GM21723 (cell line): ENCODE results near the gene DOC2B.
"Not testable (repeated sequence)": the region's sequence is repeated elsewhere in the genome, so short reads cannot be mapped to it uniquely, and the experiment has no call there.

ENCODE experiments used
- ATAC-seq: cut with Tn5 transposase; IDR thresholded peaks from one replicate; pipeline ENCODE4 v1.9.1; 2021; ENCODE audit warnings: mild to moderate bottlenecking, moderate library complexity; ENCODE audit not compliant: unreplicated experiment

DOC2B gene

GRCh38 chr17:193426-193810 lies 12.0 kb upstream of the DOC2B start:
- ATAC-seq, result no peak

DNA sequence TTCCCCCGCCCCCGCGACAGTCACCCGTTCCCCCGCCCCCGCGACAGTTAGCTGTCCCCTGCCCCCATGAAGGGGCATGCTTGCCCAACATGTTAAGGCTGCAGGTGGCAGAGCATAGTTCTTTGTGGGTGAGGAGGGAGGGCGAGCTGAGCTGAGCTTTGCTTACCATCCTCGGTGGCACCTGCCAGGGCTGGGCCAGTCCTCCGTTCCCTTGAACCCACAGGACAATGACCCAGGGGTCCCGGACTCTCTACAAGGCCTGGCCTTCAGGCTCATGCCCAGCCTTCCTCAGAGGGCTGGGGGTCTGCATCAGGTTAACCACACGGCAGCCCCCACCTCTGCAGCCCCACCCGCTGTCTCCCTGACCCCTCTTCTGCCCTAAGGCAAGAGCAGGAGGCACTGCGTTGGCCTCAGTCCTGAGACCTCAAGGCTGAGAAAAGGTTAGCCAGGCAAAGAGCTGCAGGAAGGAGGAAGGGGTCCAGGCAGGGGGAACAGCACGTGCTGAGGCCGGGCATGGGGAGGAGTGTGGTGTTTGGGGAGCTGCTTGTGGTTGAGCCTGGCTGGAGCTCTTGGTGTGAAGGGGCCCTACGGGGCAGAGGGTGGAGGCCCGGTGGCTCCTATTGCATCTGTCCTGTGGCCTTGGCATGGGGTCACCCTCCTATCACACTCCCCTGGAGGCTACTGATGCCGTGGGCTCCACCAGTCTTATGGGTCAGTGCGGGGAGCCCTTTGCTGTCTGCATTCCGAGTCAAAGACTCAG lies 11.4 kb upstream of the DOC2B start:
- no peak for ATAC-seq

DNA sequence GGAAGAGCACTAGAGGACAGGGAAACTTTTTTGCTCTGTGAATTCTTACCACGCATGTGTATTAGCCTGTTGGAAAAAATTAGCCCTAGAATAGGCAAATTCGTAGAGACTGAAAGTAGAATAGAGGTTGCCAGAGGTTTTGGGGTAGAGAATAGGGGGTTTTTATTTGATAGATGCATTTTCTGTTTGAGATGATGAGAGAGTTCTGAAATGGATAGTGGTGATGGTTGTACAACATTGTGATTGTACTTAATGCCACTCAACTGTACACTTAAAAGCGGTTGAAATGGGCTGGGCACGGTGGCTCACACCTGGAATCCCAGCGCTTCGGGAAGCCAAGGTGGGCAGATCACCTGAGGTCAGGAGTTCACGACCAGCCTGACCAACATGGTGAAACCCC lies 8.0 kb upstream of the DOC2B start:
- no peak for ATAC-seq

DNA sequence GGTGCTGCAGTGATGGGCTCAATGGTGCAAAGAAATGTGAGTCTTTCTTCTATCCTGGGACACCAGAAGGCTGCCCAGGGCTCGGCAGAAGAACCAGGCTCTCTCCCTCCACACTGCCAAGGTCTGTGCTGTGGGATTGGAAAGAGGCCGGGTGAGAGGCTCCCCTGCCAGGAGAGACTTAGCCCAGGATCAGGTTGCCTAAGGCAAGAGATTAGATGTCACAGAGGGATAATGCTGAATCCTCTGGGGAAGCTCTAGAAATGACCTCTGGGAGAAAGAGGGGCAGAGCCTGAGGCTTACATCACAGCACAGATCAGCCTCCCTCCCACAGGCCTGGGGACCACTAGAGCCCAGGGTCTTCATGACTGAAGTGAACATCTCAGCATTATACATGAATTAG lies 5.7 kb upstream of the DOC2B start:
- no peak for ATAC-seq

- ATAC-seq, result no peak
These were observed 4.1 kb upstream of the DOC2B start for GRCh38 chr17:185445-186138.

- ATAC-seq, result no peak
These were observed 1.6 kb upstream of the DOC2B start for GRCh38 chr17:183021-183420.

DNA sequence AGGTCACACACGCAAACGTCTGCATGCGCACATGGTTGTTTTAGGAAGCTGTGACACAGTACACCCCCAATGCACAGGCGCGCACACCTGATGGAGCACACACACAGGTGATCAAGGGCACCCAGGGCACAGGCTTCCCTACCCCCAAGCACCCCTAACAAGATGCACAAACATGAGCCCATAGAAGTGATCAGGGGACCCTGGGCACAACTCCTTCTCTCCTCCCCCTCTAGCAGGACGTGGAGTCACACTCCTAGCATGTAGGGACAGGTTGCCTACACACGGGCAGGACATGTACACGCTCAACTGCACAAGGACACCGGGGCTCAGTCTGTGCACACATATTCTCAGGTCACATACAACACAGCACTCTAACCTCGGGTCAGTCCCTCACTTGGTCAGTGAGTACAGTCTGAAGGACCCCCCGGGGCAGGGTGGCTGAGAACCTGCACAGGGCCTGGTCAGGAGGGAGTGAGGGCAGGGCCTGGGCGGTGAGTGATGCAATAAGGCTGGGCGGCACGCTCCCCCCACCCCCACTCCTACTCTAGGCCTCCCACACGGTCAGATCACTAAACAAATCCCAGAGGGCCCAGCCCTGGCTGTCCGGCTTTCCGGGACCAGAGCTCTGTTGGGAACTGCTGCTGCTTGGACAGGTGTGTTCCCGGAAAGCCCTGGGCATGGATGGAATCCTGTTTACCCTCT lies 751 bp upstream of the DOC2B start:
- ATAC-seq, result no peak

GRCh38 chr17:180381-181244 lies 837 bp downstream of the DOC2B start:
- ATAC-seq, result no peak

DNA sequence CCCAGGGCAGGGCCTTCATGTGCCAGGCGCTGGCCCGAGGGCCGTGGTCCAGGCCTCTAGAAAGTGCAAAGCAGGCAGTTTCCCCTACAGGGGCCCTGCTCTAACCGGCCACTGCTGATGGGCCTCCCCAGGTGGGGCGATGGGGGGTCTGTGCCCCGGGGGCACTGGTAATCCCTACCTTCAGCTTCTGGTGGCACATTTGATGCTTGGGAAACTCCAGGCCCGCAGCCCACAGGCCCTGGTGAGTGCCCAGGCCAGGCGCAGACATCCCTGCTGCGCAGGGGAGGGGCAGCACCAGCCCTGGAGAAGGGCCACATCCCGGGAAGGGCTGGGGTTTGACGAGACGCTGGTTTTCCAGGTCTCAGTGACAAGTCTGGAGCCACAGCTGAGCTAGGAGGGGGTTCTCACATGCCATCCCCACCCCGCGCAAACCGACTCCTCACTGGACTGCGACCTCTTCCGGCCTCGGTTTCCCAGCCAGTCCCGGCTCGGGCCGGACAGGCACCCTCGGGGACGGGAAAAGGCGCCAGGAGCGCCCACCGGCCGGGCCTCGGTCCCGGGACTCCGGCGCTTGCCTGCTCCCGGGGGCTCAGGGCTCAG lies 1.6 kb downstream of the DOC2B start:
- no peak for ATAC-seq

DNA sequence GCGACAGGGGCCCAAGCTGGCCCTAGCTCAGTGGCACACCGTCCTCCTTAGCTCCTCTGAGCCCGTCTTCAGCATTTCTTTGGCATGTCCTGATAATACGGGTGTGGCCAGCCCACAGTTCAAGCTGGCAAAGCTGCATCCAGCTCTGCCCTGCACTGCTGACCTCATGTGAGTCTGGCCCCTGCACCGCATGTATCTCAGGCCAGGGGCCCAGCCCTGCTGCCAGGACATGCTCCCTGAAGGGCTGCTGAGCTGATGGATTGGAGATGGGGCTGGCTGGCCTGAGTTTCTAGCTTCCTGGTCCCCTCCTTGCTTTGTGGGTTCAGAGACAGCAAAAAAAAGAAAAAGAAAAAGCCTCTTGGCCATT lies 2.4 kb downstream of the DOC2B start:
- no peak for ATAC-seq

GRCh38 chr17:178292-179065 lies 3.0 kb downstream of the DOC2B start:
- ATAC-seq, result no peak

GRCh38 chr17:177762-178161 lies 3.7 kb downstream of the DOC2B start:
- ATAC-seq, result no peak

- no peak for ATAC-seq
These were observed 4.3 kb downstream of the DOC2B start for GRCh38 chr17:177155-177554.

DNA sequence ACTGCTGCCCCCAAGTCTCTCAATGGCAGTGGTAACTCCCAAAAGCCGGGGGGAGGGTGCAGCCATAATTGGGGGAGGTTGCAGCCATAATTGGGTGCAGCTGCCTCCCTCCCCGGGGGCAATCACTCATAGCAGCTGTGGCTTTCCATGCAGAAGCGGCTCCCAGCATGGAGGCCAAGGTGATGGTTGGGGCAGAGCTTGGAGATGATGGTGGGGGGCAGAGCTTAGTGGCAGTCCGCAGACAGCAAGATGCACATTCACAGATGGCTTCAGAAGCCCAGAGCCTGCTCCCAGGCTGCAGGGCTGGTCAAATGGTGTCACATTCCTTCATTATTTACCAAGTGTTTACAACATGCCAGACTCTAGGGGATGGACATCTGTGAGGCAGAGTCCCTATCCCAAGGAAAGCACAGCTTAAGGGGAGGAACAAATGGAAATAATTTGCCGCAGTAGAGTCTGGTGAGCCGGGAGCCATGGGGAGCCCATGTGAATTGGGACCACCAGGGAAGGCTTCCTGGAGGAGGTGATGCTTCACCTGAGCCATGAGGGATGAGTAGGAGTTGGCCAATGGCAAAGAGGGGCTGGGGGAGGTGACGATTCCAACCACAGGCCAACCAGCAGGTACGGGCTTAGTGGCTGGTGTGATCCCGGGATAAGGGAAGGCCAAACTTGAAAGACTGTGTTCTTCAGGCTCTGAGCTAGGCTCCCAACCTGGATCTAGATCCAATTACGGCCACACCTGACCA lies 8.1 kb downstream of the DOC2B start:
- ATAC-seq, result no peak

DNA sequence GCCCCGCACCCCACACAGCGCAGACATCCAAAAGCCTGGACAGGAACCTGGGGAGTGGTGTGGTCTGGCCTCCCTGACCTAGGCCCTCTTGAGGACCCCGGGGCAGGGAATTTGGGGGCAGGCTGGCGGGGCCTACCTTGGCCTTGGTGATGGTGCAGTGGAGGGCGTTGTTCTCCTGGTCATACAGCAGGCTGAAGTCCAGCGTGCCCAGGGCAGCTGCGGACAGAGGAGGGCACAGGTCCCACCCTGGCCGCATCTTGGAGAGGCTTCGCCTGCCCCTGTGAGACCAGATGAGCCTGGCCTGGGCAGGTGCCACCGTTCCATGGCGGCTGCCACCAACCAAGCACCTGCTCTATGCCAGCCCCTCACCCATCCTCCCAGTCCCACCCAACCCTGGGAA lies 9.0 kb downstream of the DOC2B start:
- no peak for ATAC-seq

DNA sequence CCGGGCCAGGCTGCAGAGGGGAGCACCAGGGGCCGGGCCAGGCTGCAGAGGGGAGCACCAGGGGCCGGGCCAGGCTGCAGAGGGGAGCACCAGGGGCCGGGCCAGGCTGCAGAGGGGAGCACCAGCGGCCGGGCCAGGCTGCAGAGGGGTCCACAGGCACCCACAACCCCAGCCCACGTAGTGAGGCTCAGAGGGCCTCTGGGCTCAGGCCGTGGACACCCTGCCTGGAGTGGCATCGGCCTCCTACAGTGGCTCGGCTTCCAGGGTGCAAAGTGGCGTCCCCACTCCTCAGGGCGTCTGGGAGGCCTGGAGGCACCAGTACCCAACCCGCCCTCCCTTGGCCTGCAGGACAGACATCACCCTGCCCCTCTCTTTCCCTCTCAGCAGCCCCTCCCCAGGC lies 9.6 kb downstream of the DOC2B start:
- ATAC-seq, result no peak

DNA sequence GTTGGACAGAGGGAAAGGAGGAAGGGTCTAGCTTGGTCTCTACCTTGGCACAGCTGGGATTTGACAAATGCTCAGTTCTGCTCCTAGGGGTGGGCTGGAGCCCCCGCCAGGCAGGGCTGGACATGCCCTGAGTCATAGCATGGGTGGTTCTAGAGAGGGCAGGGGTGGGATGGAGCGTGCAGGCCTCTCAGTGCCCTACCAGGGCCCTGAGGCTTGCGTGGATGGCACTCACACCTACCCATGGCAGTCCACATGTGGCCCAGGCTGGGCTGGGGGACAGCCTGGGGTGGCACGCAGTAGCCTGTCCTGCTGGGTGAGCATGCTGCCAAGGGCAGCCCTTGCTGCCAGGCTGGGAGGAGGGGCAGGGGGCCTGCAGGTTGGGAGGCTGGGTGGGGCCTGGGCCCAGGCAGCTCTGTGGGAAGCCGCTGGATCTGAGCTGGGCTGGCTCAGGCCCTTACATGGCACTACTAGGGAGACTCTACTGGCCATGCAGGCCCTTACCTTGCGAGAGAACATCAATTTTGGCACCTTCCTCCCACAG lies 11.2 kb downstream of the DOC2B start:
- ATAC-seq, result no peak

DNA sequence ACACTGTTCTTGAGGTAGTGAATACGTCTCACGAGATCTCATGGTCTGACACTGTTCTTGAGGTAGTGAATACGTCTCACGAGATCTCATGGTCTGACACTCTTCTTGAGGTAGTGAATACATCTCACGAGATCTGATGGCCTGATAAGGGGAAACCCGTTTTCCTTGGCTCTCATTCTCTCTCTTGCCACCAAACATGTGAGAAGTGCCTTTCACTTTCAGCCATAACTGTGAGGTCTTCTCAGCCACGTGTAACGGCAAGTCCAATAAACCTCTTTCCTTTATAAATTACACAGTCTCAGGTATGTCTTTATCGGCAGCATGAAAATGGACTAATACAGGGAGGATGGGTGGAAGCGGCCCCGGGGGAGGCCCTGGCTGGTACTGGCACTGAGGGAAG lies 12.8 kb downstream of the DOC2B start:
- ATAC-seq, result not testable (repeated sequence)

DNA sequence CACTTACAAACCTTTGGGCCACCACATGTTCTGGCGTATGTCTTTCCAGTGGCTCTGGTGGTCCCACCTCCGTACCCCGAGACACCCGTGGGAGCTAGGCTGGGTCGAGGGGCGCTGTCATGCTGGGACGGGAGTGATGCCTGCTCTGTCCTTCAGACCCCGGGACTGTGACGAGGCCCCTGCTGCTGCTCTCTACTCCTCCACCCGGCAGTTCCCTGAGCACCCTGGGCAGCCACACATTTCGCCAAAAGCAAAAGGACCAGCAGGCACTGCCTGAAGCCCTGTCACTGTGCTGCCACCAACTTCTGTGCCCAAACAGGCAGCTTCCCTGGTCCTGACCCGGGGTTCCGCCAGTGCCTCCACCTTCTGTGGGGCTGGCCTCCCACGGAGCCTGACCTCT lies 15.5 kb downstream of the DOC2B start:
- ATAC-seq, result no peak
